Neural cell (in vitro differentiated cells): ENCODE measurements around the gene PKNOX2. TPM values are rescaled to one million over a fixed set of nuclear protein-coding genes. Genes with fewer than 3 reads are reported as not detected.
A peak's percentile ranks its signal among the peaks of the same experiment; 100 is the strongest.

Experiments
- H2AFZ ChIP-seq: fragments of 200-600, 300-800 bp; sonication (generic), shearing (Covaris generic); 2 replicates; pipeline ENCODE4 v1.6.0; 2014; ENCODE audit warnings: low read depth, mild to moderate bottlenecking, antibody characterized with exemption, low read length, moderate library complexity
- H3F3A ChIP-seq: fragments of 200-600 bp; shearing (Covaris generic); 2 replicates; pipeline ENCODE4 v1.6.1; 2016; ENCODE audit warnings: mild to moderate bottlenecking, moderate library complexity, mixed read lengths, antibody characterized with exemption, low read length; ENCODE audit not compliant: insufficient read depth, poor library complexity, severe bottlenecking
- H3K27ac ChIP-seq: fragments of 200-600, 300-800 bp; sonication (generic), shearing (Covaris generic); 2 replicates; pipeline ENCODE4 v1.5.1; 2014; ENCODE audit warnings: mild to moderate bottlenecking, low read length, moderate library complexity
- H3K27me3 ChIP-seq: fragments of 300-800, 200-600 bp; sonication (generic), shearing (Covaris generic); 2 replicates; pipeline ENCODE4 v1.6.0; 2014; ENCODE audit warnings: mild to moderate bottlenecking, low read depth, low read length, moderate library complexity; ENCODE audit not compliant: insufficient read depth
- H3K36me3 ChIP-seq: fragments of 300-800, 200-600 bp; sonication (generic), shearing (Covaris generic); 2 replicates; pipeline ENCODE4 v1.5.1; 2014; ENCODE audit warnings: mild to moderate bottlenecking, antibody characterized with exemption, low read length, moderate library complexity; ENCODE audit not compliant: insufficient read depth
- H3K4me2 ChIP-seq: fragments of 300-800, 200-600 bp; sonication (generic), shearing (Covaris generic); 2 replicates; pipeline ENCODE4 v1.6.0; 2014; ENCODE audit warnings: mild to moderate bottlenecking, low read length
- H3K4me3 ChIP-seq: fragments of 300-800, 200-600 bp; sonication (generic), shearing (Covaris generic); 2 replicates; pipeline ENCODE4 v1.5.1; 2014; ENCODE audit warnings: mild to moderate bottlenecking, low read length, moderate library complexity
- H3K79me2 ChIP-seq: fragments of 200-600 bp; shearing (Covaris generic); replicated peaks from 2 replicates; pipeline ENCODE4 v1.6.0; 2014; ENCODE audit warnings: mild to moderate bottlenecking, low read length, moderate library complexity; ENCODE audit not compliant: insufficient read depth
- H3K9ac ChIP-seq: fragments of 300-800, 200-600 bp; sonication (generic), shearing (Covaris generic); 2 replicates; pipeline ENCODE4 v1.6.1; 2016; ENCODE audit warnings: mild to moderate bottlenecking, low read length, mixed read lengths
- H3K9me2 ChIP-seq: fragments of 200-600 bp; shearing (Covaris generic); 2 replicates; pipeline ENCODE4 v1.6.1; 2016; ENCODE audit warnings: mild to moderate bottlenecking, low read length, mixed read lengths; ENCODE audit not compliant: insufficient read depth
- H3K9me3 ChIP-seq: fragments of 200-600, 300-800 bp; sonication (generic), shearing (Covaris generic); 2 replicates; pipeline ENCODE4 v1.6.1; 2016; ENCODE audit warnings: mild to moderate bottlenecking, mixed run types, low read length, moderate library complexity, mixed read lengths
- H4K20me1 ChIP-seq: fragments of 200-600 bp; shearing (Covaris generic); 2 replicates; pipeline ENCODE4 v1.6.1; 2016; ENCODE audit warnings: mild to moderate bottlenecking, mixed run types; ENCODE audit not compliant: insufficient read depth
- EP300 ChIP-seq: fragments of 450-650 bp; conservative IDR thresholded peaks from 2 replicates; pipeline ENCODE4 v1.6.1; 2014; ENCODE audit warnings: antibody characterized with exemption, mild to moderate bottlenecking, moderate library complexity; ENCODE audit not compliant: poor library complexity, severe bottlenecking
- EZH2 ChIP-seq: fragments of 200-600, 300-800 bp; shearing (Covaris generic), sonication (generic); IDR thresholded peaks from 2 replicates; pipeline ENCODE4 v1.6.1; 2014; ENCODE audit warnings: antibody characterized with exemption, low read length, borderline replicate concordance, mild to moderate bottlenecking; ENCODE audit not compliant: insufficient read depth, poor library complexity, severe bottlenecking
- MXI1 ChIP-seq: fragments of 450-650 bp; conservative IDR thresholded peaks from 2 replicates; pipeline ENCODE4 v1.6.1; 2014; ENCODE audit warnings: antibody characterized with exemption, mild to moderate bottlenecking; ENCODE audit not compliant: poor library complexity, severe bottlenecking
- POLR2AphosphoS5 ChIP-seq: IDR thresholded peaks from 2 replicates; pipeline ENCODE4 v1.6.1; 2012
- RAD21 ChIP-seq: fragments of 450-650 bp; conservative IDR thresholded peaks from 2 replicates; pipeline ENCODE4 v1.6.1; 2014; ENCODE audit warnings: antibody characterized with exemption, mild to moderate bottlenecking, moderate library complexity
- REST ChIP-seq: IDR thresholded peaks from 2 replicates; pipeline ENCODE4 v1.6.1; 2012; ENCODE audit warnings: borderline replicate concordance
- SMC3 ChIP-seq: fragments of 450-650 bp; conservative IDR thresholded peaks from 2 replicates; pipeline ENCODE4 v1.6.1; 2014; ENCODE audit warnings: antibody characterized with exemption, mild to moderate bottlenecking, moderate library complexity; ENCODE audit not compliant: poor library complexity
- TAF1 ChIP-seq: IDR thresholded peaks from 2 replicates; pipeline ENCODE4 v1.6.1; 2012; ENCODE audit warnings: low read depth
- polyA plus RNA-seq: library from polyadenylated mRNA; depleted of rRNA; stranded (reverse); fragments of >200 nt; gene quantifications from 2 replicates; pipeline ENCODE4 v1.2.3, GENCODE V29; 2014
- TF ChIP-seq, protein P1 (sequence below): fragments of 450-650 bp; IDR thresholded peaks from 2 replicates; pipeline ENCODE4 v1.5.1; 2014; ENCODE audit warnings: antibody characterized with exemption, mild to moderate bottlenecking, moderate library complexity; ENCODE audit not compliant: poor library complexity, severe bottlenecking

Gene PKNOX2
- polyA plus RNA-seq, 1 donor from 2014 or later: 0.99 TPM

- Histone ChIP-seq H3K27me3 (no peaks in the 10 kb centered on the region), H3K9me2 (no peaks in the 10 kb centered on the region), H3K79me2 (no peaks in the 10 kb centered on the region), H3K9me3 (no peaks in the 10 kb centered on the region), H3K27ac (no peak overlapping the region), H2AFZ (no peak overlapping the region), H4K20me1 (no peaks in the 10 kb centered on the region), H3K9ac (no peak overlapping the region), H3K4me3 (peak overlapping the region; percentile 28), H3F3A (no peaks in the 10 kb centered on the region), H3K4me2 (no peak overlapping the region), H3K36me3 (no peaks in the 10 kb centered on the region)
- TF ChIP-seq REST: no peak
- TF ChIP-seq MXI1: no peak
- TF ChIP-seq EZH2: no peak
- no peak for TF ChIP-seq EP300
- TF ChIP-seq, protein P1, sequence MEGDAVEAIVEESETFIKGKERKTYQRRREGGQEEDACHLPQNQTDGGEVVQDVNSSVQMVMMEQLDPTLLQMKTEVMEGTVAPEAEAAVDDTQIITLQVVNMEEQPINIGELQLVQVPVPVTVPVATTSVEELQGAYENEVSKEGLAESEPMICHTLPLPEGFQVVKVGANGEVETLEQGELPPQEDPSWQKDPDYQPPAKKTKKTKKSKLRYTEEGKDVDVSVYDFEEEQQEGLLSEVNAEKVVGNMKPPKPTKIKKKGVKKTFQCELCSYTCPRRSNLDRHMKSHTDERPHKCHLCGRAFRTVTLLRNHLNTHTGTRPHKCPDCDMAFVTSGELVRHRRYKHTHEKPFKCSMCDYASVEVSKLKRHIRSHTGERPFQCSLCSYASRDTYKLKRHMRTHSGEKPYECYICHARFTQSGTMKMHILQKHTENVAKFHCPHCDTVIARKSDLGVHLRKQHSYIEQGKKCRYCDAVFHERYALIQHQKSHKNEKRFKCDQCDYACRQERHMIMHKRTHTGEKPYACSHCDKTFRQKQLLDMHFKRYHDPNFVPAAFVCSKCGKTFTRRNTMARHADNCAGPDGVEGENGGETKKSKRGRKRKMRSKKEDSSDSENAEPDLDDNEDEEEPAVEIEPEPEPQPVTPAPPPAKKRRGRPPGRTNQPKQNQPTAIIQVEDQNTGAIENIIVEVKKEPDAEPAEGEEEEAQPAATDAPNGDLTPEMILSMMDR: no peak
- no peak for TF ChIP-seq RAD21
- TF ChIP-seq TAF1: no peak
- no peak for TF ChIP-seq SMC3
- TF ChIP-seq POLR2AphosphoS5: no peak
These were observed 239.7 kb downstream of the PKNOX2 start for GRCh38 chr11:125404157-125404810.

DNA sequence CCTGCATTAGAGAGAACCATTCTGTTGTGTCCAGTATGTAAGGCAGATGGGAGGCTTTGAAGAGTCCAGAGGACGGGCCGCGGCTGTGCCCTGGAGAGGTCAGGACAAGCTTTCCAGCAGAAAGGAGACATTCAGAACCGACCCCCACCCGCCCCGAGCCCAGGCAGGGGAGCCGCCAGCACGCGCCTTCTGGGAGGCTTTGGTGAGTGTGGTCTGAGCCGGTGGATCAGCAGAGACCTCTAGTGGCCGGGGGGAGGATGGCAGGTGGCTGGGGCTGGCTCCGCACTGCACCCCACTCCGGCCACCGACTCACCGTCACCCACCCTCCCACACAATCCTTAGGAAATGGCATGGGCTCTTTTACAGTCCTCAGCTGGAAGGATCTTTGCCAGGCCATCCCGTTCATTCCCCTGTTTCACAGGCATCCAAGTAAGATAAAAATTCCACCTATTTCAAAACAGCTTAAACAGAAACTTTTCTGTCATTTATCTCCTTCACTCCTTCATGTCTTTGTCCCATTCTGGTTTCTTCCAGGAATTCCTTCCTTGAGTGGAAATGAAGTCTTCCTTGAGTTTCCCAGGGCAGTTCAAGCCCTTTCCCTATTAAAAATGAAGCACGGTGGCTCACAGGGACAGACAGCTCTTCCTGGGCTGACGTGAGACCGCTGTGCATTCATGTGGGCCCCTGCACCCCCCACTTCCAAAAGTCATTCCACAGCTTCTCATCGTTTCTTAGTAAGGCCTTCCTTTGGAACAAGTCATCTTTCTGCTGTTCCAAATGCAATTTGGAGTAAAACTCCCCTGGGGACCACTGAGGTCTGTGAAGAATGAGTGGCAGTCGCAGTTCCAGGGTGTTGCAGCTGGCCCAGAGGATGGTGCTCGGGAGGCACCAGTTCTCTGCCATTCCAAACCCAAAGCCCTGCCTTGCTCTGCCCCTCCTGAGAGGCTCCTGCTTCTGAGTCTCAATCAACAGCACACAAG is 240.6 kb downstream of the PKNOX2 start:
- no peaks in the 10 kb centered on the region for H3F3A ChIP-seq
- H3K27ac ChIP-seq: no peak overlapping the region
- no peaks in the 10 kb centered on the region for H3K9me3 ChIP-seq
- H3K79me2 ChIP-seq: no peaks in the 10 kb centered on the region
- no peaks in the 10 kb centered on the region for H4K20me1 ChIP-seq
- H2AFZ ChIP-seq: no peak overlapping the region
- no peak overlapping the region for H3K4me2 ChIP-seq
- TF ChIP-seq MXI1 (peak; percentile 32), TAF1 (no peak), SMC3 (peak; percentile 95), RAD21 (peak; percentile 96), REST (no peak), EZH2 (no peak)
- TF ChIP-seq, protein P1: peak; percentile 93
- no peaks in the 10 kb centered on the region for H3K27me3 ChIP-seq
- H3K36me3 ChIP-seq: no peaks in the 10 kb centered on the region
- H3K9me2 ChIP-seq: no peaks in the 10 kb centered on the region
- H3K4me3 ChIP-seq: peak overlapping the region; percentile 28
- H3K9ac ChIP-seq: no peak overlapping the region
